GM18858 (cell line): Measurements from ENCODE around the gene KCNK13.

ENCODE experiments used
- ATAC-seq: cut with Tn5 transposase; IDR thresholded peaks from one replicate; pipeline ENCODE4 v1.9.1; 2021; ENCODE audit not compliant: unreplicated experiment

The KCNK13 gene

GRCh38 chr14:90126260-90126659, 64.5 kb downstream of the KCNK13 start:
- ATAC-seq: no peak

GRCh38 chr14:90132821-90133570, 71.2 kb downstream of the KCNK13 start:
- no peak for ATAC-seq

- ATAC-seq: no peak
Observed at GRCh38 chr14:90136904-90137303, 75.1 kb downstream of the KCNK13 start.

GRCh38 chr14:90137807-90138206, 76.0 kb downstream of the KCNK13 start:
- ATAC-seq: no peak

GRCh38 chr14:90139199-90139598, 77.4 kb downstream of the KCNK13 start:
- ATAC-seq: no peak

- ATAC-seq: no peak
Observed at GRCh38 chr14:90140298-90140955, 78.6 kb downstream of the KCNK13 start.

- no peak for ATAC-seq
Observed at GRCh38 chr14:90140956-90141316, 79.1 kb downstream of the KCNK13 start.

- ATAC-seq: no peak
Observed at GRCh38 chr14:90153429-90153828, 91.6 kb downstream of the KCNK13 start.

GRCh38 chr14:90154110-90154509, 92.3 kb downstream of the KCNK13 start:
- ATAC-seq: no peak

GRCh38 chr14:90159146-90159545, 97.4 kb downstream of the KCNK13 start:
- no peak for ATAC-seq

GRCh38 chr14:90159688-90160087, 97.9 kb downstream of the KCNK13 start:
- ATAC-seq: no peak

GRCh38 chr14:90161129-90161528, 99.3 kb downstream of the KCNK13 start:
- ATAC-seq: no peak

- ATAC-seq: no peak
Observed at GRCh38 chr14:90168425-90169105, 106.8 kb downstream of the KCNK13 start.

- no peak for ATAC-seq
Observed at GRCh38 chr14:90175631-90176030, 113.8 kb downstream of the KCNK13 start.

- no peak for ATAC-seq
Observed at GRCh38 chr14:90177539-90178189, 115.9 kb downstream of the KCNK13 start.

GRCh38 chr14:90179357-90179756, 117.6 kb downstream of the KCNK13 start:
- no peak for ATAC-seq

GRCh38 chr14:90179809-90180779, 118.3 kb downstream of the KCNK13 start:
- ATAC-seq: no peak

GRCh38 chr14:90184094-90184493, 122.3 kb downstream of the KCNK13 start:
- ATAC-seq: no peak

- ATAC-seq: no peak
Observed at GRCh38 chr14:90184571-90185266, 122.9 kb downstream of the KCNK13 start.

GRCh38 chr14:90188588-90188987, 126.8 kb downstream of the KCNK13 start:
- ATAC-seq: no peak
